Inflammatory macrophage treated with lipopolysaccharide for 4 hours (primary cell): ENCODE results near the gene GATD1.

Experiments used
- DNase-seq: peaks from one replicate; pipeline ENCODE4 v3.0.0-alpha.2; 2020

The GATD1 gene

DNA sequence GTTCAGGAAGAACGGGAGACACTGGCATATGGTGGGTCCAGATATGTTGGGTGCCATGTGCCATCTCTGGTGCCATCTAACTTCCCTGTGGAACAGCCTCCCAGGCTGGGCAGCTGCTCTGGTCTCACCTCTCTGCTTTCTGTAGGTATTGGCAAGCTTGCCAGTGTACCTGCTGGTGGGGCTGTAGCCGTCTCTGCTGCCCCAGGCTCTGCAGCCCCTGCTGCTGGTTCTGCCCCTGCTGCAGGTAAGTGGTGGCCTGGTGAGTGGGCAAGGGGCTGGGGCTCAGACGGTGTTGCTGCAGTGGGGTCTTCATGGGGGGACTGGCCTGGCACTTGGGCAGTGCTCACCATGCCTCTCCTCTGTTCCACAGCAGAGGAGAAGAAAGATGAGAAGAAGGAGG lies 35.1 kb upstream of the GATD1 start:
- no peak for DNase-seq

- no peak for DNase-seq
These were observed 34.4 kb upstream of the GATD1 start for GRCh38 chr11:811446-812245.

DNA sequence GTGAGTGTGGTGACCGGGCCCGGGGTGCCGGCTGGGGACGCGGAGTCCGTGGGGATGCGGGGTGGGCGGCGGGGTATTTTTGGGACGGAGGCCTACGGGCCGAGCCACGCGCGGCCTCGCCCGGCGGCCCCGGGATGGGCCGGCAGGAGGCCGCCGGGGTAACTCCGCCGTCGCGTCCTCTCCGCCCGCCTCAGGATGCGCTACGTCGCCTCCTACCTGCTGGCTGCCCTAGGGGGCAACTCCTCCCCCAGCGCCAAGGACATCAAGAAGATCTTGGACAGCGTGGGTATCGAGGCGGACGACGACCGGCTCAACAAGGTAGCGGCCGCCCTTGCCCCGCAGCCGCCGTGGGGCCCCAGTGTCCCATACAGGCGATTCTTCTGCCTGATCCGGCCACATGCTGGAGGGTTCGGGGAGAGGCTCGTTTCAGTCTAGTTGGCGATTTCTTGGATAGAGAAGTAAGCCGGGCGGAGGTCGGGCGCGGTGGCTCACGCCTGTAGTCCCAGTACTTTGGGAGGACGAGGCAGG lies 32.8 kb upstream of the GATD1 start:
- DNase-seq, result no peak

DNA sequence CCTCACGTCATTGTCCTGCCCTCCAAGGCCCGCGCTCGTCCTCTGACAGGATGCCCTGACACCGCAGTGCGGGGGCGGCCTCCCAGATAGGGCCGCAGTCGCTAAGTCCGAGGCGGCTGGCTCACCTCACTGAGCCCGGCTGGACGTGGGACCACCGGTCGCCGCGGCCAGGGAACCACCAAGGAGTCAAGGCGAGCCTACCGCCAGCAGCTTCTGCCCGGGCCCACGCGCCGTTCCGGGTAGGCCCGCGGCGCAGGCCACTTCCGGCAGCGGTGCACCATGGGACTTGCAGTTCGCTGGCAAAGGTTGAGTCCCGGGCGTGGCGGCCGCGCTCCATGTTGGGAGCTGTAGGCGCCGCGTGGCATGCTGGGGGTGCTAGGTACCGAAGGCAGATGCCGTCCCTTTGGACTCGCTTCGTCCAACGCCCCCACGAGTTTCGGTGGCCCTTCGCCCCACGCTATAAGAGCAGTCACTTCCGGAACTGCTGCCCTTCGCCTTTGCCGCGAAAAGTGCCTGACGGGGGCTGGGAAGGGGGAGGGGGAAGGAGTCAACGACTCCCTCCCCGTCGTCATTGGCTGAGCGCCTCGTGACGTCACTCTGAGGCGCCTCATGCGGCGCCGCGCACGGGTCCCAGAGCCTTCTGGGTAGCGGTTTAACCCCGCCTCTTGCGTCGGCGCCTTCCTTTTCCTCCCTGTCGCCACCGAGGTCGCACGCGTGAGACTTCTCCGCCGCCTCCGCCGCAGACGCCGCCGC lies 32.2 kb upstream of the GATD1 start, which contains the start of gene RPLP2:
TSS of gene RPLP2 (plus strand) at position 681 of the 753 bp plus-strand sequence. CDS start 268 bp downstream, outside the sequence.
- DNase-seq, result peak; percentile 99

DNA sequence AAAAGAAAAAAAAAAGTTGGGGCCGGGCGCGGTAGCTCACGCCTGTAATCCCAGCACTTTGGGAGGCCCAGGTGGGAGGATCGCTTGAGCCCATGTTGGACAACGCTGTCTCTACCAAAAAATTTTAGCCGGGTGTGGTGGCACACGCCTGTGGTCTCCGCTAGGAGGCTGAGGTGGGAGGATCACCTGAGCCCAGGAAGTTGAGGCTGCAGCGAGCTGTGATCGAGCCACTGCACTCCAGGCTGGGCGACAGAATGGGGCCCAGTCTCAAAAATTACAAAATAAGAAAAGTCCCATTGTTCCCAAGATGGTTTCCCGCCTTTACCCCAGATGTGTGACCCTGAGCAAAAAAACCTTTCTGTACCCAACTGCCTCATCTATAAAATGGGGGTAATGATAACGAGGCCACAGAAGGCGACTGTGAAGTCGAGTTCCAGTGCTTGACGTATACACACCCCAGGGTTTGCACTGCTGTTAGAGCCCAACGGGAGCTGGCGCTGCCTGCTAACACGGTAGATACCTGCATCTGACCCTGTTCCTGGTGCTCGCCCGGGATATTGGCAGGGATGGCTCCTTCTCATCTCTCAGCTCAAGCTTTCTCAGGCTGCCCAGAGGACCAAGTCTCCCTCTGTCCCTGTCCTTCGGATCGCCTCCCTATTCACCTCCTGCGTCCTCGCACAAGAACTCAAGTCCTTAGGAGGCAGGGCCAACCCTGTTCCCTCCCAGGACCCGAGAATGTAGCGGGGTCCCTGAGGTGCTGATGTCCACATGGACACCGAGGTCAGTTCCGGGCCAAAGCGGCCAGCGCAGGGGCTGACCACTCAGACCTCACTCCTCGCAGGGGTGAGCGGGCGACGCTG lies 31.4 kb upstream of the GATD1 start:
- DNase-seq, result no peak

- no peak for DNase-seq
These were observed 27.3 kb upstream of the GATD1 start for GRCh38 chr11:804599-804964.

- DNase-seq, result no peak
These were observed 26.7 kb upstream of the GATD1 start for GRCh38 chr11:803770-804598.

GRCh38 chr11:803467-803742 lies 26.1 kb upstream of the GATD1 start:
- DNase-seq, result no peak

DNA sequence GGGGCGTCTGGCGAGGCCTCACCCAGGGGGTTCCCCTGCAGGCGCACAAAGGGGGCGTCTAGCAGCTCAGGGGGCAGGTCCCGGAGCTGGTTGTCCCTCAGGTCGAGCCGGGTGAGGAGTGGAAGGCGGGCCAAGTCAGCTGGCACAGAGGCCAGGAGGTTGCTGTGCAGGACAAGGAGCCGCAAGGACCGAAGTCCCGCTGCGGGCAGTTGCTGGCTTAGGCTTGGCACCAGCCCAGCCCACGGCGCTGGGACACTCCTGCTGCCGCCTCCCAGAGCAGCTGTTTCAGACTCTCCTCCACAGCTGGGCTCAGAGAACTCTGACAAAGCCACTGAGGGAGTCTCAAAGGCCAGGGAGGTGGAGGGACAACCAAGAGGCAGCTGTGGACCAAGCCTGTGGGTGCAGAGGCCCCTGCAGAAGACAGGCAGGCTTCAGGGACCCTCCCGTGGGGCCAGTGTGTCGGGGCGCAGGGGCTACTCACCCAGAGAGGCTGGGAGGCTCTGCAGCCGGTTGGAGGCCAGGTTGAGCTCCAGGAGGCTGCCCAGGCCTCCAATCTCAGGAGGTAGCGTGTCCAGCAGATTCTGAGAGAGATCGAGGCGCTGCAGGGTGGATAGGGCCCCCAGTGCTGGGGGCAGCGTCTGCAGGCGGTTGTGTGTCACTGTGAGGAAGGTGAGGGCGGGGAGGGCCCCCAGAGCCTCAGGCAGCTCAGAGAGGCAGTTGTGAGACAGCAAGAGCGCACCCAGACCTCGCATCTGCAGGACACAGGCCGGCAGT lies 25.6 kb upstream of the GATD1 start:
- DNase-seq, result no peak

GRCh38 chr11:802018-802617 lies 24.8 kb upstream of the GATD1 start:
- DNase-seq, result no peak

DNA sequence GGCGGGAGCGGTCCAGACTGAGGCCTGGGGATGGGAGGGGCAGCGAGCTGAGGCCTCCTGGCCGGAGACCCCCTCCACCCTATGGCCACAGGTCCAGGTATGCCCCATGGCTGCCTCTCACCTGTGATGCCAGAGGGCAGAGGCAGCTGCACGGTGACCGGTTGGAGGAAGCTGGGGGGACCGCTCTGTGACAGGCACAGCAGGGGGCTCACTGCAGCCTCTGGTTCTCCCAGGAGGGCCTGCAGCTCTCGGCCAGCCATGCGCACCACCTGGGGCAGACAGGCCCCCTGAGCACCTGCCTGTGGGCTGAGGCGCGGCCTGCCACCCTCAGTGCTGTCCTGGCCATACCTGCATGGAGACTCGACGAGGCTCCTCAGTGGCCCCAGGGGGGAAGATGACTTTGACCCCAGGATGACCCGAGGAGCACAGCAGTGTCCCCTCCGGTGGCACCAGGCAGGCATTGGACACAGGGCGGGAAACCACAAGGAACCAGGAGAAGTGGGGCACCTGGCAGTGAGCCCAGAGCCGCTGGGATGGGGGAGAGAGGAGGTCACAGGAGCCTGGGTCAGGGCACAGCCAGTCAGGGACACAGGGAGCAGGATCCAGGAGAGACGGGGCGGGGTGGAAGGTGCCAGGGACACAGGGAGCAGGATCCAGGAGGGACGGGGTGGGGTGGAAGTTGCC lies 24.0 kb upstream of the GATD1 start:
- DNase-seq, result no peak

GRCh38 chr11:800473-800872 lies 23.2 kb upstream of the GATD1 start:
- DNase-seq, result no peak

- DNase-seq, result no peak
These were observed 22.5 kb upstream of the GATD1 start for GRCh38 chr11:799641-800316.

DNA sequence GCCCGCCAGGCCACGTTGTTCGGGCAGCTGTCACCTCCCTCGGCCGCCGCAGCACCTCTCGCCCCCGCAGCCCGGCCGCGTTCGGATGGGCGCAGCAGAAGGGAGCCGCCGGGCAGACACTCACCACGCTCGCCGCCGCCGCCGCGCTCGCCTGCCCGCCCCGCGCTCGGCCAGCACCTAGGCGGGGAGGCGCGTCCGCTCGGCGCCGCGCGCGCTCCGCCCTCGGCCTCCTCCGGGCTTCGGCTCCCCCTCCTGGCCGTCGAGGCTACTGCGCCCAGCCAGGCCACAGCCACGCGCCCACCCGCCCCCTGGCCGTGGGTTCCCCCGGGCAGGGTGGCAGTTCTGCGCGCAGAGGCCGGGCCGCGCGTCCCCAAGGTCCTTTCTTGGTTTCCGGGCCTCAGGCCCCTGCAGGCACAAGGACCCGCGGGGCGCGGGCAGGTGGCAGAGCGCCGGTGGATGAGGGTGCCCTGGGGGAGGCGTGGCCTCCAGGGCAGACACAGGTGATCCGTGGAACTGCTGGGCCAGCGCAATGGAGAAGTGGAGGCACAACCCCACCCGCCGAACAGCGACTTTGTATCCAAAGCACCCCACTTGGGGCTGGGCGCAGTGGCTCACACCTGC lies 20.9 kb upstream of the GATD1 start, which contains the start of gene SLC25A22:
TSS of gene SLC25A22 (minus strand) at position 189 of the 621 bp plus-strand sequence. CDS start 3,275 bp downstream, outside the sequence.
- DNase-seq, result peak; percentile 80

DNA sequence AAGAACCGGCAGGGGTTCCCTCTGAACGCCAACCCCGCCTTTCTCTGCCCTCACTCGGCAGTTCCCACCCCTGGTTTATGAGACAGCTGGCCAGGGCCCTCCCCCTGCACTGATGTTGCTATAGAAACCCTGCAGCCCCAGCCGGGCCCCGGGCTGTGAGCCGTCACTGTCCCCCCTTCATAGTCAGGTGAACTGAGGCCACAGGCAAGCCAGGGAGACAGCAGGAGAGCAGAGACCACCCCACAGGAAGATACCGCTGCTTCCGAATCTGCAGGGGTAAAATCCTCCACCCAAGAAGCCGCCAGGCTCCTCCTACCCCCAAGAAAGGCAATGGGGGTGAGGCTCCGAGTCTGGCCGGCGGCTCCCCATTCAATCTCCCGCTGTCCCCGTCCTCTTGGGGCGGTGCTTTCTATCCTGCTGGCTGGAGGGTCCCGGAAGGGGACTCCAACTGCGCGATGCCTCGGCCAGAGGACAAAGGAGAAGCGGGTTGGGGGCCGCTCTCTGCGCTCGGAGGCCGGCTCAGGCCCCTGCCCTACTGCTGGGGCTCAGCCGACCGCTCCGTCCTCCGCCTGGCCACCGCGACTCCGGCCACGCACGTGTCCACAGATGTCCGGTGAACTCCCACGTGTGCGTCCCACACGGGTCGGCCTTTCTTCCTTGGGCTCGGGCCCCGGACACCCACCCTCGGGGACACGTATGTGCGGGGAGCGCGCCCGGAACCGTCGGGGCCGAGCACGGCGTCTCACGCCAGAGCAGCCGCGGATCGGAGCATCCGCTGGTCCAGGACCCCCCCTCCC lies 20.2 kb upstream of the GATD1 start:
- DNase-seq, result peak; percentile 64

- no peak for DNase-seq
These were observed 19.4 kb upstream of the GATD1 start for GRCh38 chr11:796565-797295.
